ENCODE measurements around the gene ATP2A3.

GRCh38 chr17:3988297-3989040 lies 24.2 kb upstream of the ATP2A3 start:
- TF ChIP-seq EZH2 (IDR thresholded peaks at IDR 0.05; ENCODE audit: borderline replicate concordance, low read length) (no peak), CTCF (IDR thresholded peaks at IDR 0.05; ENCODE audit: low read length) (no peak)

All from OCI-LY1 (cell line).